SK-MEL-5 (cell line): Measurements from ENCODE around the gene COA1. TPM values are rescaled to one million over a fixed set of nuclear protein-coding genes. Genes with fewer than 3 reads are reported as not detected.
"Not testable (repeated sequence)": the region's sequence is repeated elsewhere in the genome, so short reads cannot be mapped to it uniquely, and the experiment has no call there.

ENCODE experiments used
- DNase-seq: peaks from one replicate; pipeline ENCODE4 v3.0.0-alpha.2; 2016; ENCODE audit warnings: low read depth, low spot score
- in situ Hi-C: cut with HindIII; loops from 2 replicates; pipeline ENCODE4 v1.10.0; 2016; ENCODE audit warnings: low sequenced_read_pairs, high pct_unique_total_duplicates, low pct_unique_long_range_greater_than_20kb
- total RNA-seq: library from RNA; depleted of rRNA; stranded (reverse); fragments of >200 nt; shearing (Covaris generic); gene quantifications from 2 replicates; pipeline ENCODE4 v1.2.3, GENCODE V29; 2014

The COA1 gene
- total RNA-seq, 1 experiment from 2014 or later = 79.6 TPM

- DNase-seq = no peak
- in situ Hi-C loops = no loop called here
Observed at GRCh38 chr7:43629857-43630256, 99.5 kb downstream of the COA1 start.

DNA sequence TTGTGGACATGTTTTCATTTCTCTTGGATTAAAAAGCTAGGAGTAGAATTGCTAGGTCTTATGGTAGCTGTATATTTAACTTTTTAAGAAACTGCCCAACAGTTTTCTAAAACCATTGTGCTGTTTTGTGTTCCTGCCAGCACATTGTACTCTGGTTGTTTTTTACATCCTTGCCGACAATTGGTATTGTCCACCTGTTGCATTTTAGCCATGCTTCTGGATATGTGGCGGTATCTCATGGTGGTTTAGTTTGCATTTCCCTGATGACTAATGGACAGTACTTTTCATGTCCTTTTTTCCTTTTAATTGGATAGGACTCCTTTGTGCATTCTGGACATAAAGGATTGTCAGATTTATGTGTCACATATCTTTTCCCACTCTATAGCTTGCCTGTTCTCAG, 100.9 kb downstream of the COA1 start:
- DNase-seq = no peak
- in situ Hi-C loops = no loop called here

- in situ Hi-C loops = not testable (repeated sequence)
Observed at GRCh38 chr7:43627798-43628197, 101.5 kb downstream of the COA1 start.

DNA sequence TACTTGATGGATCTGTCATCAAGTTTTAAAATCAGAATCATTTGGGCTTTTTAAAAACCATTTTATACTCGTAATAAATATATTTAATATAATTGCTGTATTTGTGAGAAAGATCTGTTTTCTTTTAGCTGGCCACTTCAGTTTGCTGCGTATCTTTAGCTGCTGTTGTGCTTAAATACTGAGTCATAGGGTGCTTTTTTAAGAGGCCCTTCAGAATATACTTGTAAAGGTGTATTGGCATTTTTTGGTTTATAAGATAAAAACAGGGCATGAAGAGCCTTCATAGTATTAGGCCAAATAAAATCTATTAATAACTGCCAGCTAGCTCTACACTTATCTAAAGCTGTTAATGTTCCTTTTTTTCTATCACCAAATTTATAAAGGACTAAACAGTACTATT, 102.6 kb downstream of the COA1 start:
- in situ Hi-C loops = no loop called here
- DNase-seq = no peak

More at GRCh38 chr7:43627798-43628197, 101.5 kb downstream of the COA1 start:
- not testable (repeated sequence) for DNase-seq

GRCh38 chr7:43625980-43626379, 103.3 kb downstream of the COA1 start:
- no peak for DNase-seq

GRCh38 chr7:43625453-43625852, 103.9 kb downstream of the COA1 start:
- DNase-seq = no peak
- in situ Hi-C loops = no loop called here

More at GRCh38 chr7:43625980-43626379, 103.3 kb downstream of the COA1 start:
- in situ Hi-C loops = no loop called here

- no peak for DNase-seq
- in situ Hi-C loops = no loop called here
Observed at GRCh38 chr7:43624156-43624555, 105.2 kb downstream of the COA1 start.

DNA sequence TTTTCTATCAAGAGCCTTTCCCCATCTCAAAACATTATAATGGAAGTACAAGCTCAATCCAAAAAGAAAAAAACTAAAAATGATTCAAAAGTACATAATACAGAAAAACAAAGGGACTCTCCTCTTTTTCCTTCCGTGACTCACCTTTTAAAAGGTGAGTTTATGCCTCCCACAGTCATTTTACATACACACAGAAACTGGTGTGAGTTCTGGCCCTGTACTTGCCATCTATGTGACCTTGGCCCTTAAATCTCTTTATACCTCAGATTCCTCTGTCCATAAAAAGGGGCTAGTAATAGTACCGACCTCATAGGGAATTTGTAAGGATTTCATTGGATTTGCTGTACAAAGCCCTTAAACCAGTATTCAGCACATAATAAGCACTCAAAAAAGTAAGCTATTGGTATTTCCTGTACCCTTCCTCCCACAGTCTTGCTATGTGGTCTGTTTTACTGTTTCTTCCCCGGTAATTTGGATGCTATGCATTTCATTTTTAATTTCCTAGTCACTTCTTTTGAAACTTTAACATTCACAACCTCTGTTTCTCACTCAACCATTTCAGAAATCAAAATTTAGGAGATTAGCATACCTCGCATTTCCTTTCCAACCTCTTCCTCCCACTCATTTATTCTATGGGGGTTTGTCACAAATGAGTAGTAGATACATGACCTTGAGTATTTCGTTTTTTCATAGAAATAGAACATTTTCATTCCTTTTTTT, 107.4 kb downstream of the COA1 start:
- no peak for DNase-seq
- in situ Hi-C loops = no loop called here

- in situ Hi-C loops = no loop called here
- no peak for DNase-seq
Observed at GRCh38 chr7:43619213-43620012, 109.9 kb downstream of the COA1 start.

GRCh38 chr7:43618073-43618472, 111.2 kb downstream of the COA1 start:
- no peak for DNase-seq
- in situ Hi-C loops = no loop called here

- in situ Hi-C loops = no loop called here
- DNase-seq = no peak
Observed at GRCh38 chr7:43616977-43617376, 112.3 kb downstream of the COA1 start.

- in situ Hi-C loops = no loop called here
- no peak for DNase-seq
Observed at GRCh38 chr7:43615558-43616145, 113.7 kb downstream of the COA1 start.

- DNase-seq = no peak
- in situ Hi-C loops = no loop called here
Observed at GRCh38 chr7:43612599-43613589, 116.4 kb downstream of the COA1 start.

- DNase-seq = no peak
- in situ Hi-C loops = no loop called here
Observed at GRCh38 chr7:43612128-43612527, 117.2 kb downstream of the COA1 start.

- in situ Hi-C loops = no loop called here
- DNase-seq = no peak
Observed at GRCh38 chr7:43609097-43609496, 120.2 kb downstream of the COA1 start.

GRCh38 chr7:43604251-43604650, 125.1 kb downstream of the COA1 start:
- no peak for DNase-seq
- in situ Hi-C loops = no loop called here

DNA sequence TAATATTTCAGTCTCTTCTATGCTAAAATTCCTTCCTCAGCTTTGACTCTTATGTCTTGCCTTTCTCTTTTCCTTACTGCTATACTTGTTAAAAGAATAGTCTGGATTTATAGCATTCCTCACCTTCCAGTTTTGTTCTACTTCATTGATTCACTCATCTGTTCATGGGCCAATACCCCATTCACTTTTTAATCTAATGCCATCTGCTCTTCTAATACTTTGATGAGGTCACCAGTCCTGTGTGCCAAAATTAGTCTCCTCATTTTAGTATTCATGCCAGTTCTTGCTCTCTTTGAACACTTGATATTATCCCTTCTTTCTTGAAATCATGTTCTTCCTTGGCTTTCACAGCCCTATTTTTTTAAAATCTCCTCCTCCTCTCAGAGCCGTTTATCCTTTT, 127.1 kb downstream of the COA1 start:
- no peak for DNase-seq
- in situ Hi-C loops = no loop called here
